ENCODE data around the gene DHPS. TPM values are rescaled to one million over a fixed set of nuclear protein-coding genes. Genes with fewer than 3 reads are reported as not detected.
A peak's percentile ranks its signal among the peaks of the same experiment; 100 is the strongest.
"Not testable (repeated sequence)": the region's sequence is repeated elsewhere in the genome, so short reads cannot be mapped to it uniquely, and the experiment has no call there.

The DHPS gene
- total RNA-seq, 1 donor = 52.5 TPM

DNA sequence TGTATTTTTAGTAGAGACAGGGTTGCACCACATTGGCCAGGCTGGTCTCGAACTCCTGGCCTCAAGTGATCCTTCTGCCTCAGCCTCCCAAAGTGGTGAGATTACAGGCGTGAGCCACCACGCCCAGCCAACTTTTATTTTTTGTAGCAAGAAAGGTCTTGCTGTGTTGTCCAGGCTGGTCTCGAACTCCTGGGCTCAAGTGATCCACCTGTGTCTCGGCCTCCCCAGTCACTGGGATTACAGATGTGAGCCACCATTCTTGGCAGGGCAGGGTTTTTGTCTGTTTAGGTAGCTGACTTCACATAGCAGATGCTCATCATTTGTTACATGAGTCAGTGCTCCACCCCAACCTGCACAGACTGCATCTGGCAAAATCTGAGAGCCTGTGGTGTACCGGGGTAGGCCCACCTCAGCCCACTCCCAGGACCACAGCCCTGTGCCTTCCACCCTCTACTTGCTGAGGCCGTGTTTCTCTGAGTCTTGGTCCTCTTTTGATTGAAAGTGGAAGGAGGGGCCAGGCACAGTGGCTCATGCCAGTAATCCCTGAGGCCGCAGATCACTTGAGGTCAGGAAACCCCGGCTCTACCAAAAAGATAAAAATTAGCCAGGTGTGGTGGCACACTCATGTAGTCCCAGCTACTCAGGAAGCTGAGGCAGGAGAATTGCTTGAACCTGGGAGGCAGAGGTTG is 46.2 kb upstream of the DHPS start:
- no peak overlapping the region for H3K4me2 ChIP-seq (ENCODE audit: insufficient read depth, low read length)
- peaks cover 45% of the 10 kb centered on the region for H3K79me2 ChIP-seq (ENCODE audit: insufficient read depth, low read length)
- no peak overlapping the region for H3K4me3 ChIP-seq (ENCODE audit: insufficient read depth, low read length)
- H2AFZ ChIP-seq (ENCODE audit: low read length) = no peak overlapping the region
- H4K20me1 ChIP-seq (ENCODE audit: insufficient read depth, low read length) = peaks cover 27% of the 10 kb centered on the region
- no peak overlapping the region for H3K27ac ChIP-seq (ENCODE audit: low read depth, low read length)
- peaks cover 42% of the 10 kb centered on the region for H3K36me3 ChIP-seq (ENCODE audit: insufficient read depth, low read length)
- peaks cover 22% of the 10 kb centered on the region for H3K4me1 ChIP-seq (ENCODE audit: insufficient read depth, low read length)
- DNase-seq (ENCODE audit: insufficient read length, low spot score, missing footprints) = peak; percentile 17
- TF ChIP-seq, protein P1, sequence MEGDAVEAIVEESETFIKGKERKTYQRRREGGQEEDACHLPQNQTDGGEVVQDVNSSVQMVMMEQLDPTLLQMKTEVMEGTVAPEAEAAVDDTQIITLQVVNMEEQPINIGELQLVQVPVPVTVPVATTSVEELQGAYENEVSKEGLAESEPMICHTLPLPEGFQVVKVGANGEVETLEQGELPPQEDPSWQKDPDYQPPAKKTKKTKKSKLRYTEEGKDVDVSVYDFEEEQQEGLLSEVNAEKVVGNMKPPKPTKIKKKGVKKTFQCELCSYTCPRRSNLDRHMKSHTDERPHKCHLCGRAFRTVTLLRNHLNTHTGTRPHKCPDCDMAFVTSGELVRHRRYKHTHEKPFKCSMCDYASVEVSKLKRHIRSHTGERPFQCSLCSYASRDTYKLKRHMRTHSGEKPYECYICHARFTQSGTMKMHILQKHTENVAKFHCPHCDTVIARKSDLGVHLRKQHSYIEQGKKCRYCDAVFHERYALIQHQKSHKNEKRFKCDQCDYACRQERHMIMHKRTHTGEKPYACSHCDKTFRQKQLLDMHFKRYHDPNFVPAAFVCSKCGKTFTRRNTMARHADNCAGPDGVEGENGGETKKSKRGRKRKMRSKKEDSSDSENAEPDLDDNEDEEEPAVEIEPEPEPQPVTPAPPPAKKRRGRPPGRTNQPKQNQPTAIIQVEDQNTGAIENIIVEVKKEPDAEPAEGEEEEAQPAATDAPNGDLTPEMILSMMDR (IDR thresholded peaks at IDR 0.05; ENCODE audit: extremely low read depth, low read depth, low read length) = no peak
- no peaks in the 10 kb centered on the region for H3K9me3 ChIP-seq (ENCODE audit: low read depth, low read length)
- H3K27me3 ChIP-seq (ENCODE audit: insufficient read depth, low read length) = no peaks in the 10 kb centered on the region

DNA sequence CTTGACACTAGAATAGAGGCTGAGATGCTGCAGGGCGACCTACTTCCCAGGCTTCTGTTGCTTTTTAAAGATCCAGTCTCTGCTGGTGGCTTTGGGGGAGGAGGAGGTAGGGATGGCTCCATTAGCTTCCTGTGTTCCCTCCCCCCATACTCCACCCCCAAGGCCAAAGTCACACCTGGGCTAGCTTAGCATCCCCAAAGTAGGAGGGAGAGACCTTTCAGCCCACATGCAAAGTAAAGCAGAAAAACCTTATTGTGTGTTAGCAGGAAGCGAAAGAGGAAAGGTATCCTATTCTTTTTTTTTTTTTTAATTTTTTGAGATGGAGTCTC is 45.3 kb upstream of the DHPS start:
- Histone ChIP-seq H3K9me3 (ENCODE audit: low read depth, low read length) (no peaks in the 10 kb centered on the region), H3K4me1 (ENCODE audit: insufficient read depth, low read length) (peaks cover 17% of the 10 kb centered on the region), H3K27ac (ENCODE audit: low read depth, low read length) (no peak overlapping the region), H3K4me2 (ENCODE audit: insufficient read depth, low read length) (no peak overlapping the region), H3K36me3 (ENCODE audit: insufficient read depth, low read length) (peaks cover 42% of the 10 kb centered on the region), H3K27me3 (ENCODE audit: insufficient read depth, low read length) (no peaks in the 10 kb centered on the region), H3K79me2 (ENCODE audit: insufficient read depth, low read length) (peaks cover 37% of the 10 kb centered on the region), H2AFZ (ENCODE audit: low read length) (no peak overlapping the region), H3K4me3 (ENCODE audit: insufficient read depth, low read length) (no peak overlapping the region), H4K20me1 (ENCODE audit: insufficient read depth, low read length) (peaks cover 19% of the 10 kb centered on the region)
- TF ChIP-seq, protein P1 (IDR thresholded peaks at IDR 0.05; ENCODE audit: extremely low read depth, low read depth, low read length) = no peak
- no peak for DNase-seq (ENCODE audit: insufficient read length, low spot score, missing footprints)

DNA sequence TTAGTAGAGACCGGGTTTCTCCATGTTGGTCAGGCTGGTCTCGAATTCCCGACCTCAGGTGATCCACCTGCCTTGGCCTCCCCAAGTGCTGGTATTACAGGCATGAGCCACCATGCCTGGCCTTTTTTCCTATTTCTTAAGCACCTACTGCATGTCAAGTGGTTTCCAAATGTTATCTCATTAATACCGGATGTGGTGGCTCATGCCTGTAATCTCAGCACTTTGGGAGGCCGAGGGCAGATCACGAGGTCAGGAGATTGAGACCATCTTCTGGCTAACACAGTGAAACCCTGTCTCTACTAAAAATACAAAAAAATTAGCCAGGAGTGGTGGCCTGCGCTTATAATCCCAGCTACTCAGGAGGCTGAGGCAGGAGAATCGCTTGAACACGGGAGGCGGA is 43.9 kb upstream of the DHPS start:
- H3K4me3 ChIP-seq (ENCODE audit: insufficient read depth, low read length); H3K27ac ChIP-seq (ENCODE audit: low read depth, low read length); H4K20me1 ChIP-seq (ENCODE audit: insufficient read depth, low read length); H3K27me3 ChIP-seq (ENCODE audit: insufficient read depth, low read length); H3K9me3 ChIP-seq (ENCODE audit: low read depth, low read length); H3K4me2 ChIP-seq (ENCODE audit: insufficient read depth, low read length); H2AFZ ChIP-seq (ENCODE audit: low read length); DNase-seq (ENCODE audit: insufficient read length, low spot score, missing footprints): not testable (repeated sequence)
- H3K79me2 ChIP-seq (ENCODE audit: insufficient read depth, low read length) = peaks cover 37% of the 10 kb centered on the region
- H3K4me1 ChIP-seq (ENCODE audit: insufficient read depth, low read length) = peaks cover 15% of the 10 kb centered on the region
- H3K36me3 ChIP-seq (ENCODE audit: insufficient read depth, low read length) = peaks cover 30% of the 10 kb centered on the region

DNA sequence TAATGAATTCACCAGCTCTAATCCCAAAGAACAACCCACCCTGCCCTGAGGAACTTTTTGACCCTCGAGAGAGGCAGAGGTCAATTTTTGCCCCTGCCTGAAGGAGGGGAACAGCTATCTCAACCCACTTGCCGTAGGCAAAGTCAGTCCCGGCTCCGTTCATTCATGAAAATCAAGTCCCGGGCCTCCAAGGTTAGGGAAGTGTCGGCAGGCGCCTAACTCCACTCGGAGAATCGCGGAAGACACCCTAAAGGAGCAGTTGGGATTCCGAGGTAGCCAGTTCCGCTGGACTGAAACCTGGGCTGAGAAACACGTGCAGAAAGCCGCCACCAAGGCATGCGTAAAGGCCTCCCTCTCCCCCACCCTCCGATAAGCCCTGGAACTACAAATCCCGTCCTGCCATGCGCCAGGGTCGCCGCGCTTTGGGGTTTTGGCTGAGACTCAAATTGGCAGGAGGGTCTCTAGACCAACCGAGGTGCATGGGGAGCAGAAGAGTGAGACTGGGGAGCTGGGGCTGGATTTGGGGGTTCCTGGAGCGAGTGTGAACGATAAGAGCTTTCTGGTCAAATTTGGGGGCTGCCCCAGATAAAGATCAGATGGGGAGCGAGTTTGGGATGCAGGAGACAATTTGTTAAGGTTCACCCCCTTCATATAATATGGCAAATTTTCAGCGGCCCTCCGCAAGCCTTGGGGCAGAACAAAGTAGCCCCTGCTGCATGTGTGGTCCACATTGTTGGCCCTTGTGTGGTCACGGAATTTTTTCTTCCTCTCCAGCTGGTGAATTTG is 42.2 kb upstream of the DHPS start, which contains the start of gene TNPO2:
Gene TNPO2 (minus strand): TSS at position 292 of the 786 bp plus-strand sequence. CDS start 2,955 bp downstream, outside the sequence.
- peak; percentile 91 for DNase-seq (ENCODE audit: insufficient read length, low spot score, missing footprints)
- Histone ChIP-seq H3K79me2 (ENCODE audit: insufficient read depth, low read length) (peaks cover 43% of the 10 kb centered on the region), H3K27ac (ENCODE audit: low read depth, low read length) (peak within 1 kb of the TSS; percentile 57), H4K20me1 (ENCODE audit: insufficient read depth, low read length) (peaks cover 12% of the 10 kb centered on the region), H3K9me3 (ENCODE audit: low read depth, low read length) (no peaks in the 10 kb centered on the region), H3K4me2 (ENCODE audit: insufficient read depth, low read length) (peak within 1 kb of the TSS; percentile 88), H3K27me3 (ENCODE audit: insufficient read depth, low read length) (no peaks in the 10 kb centered on the region), H3K4me1 (ENCODE audit: insufficient read depth, low read length) (peaks cover 19% of the 10 kb centered on the region), H3K36me3 (ENCODE audit: insufficient read depth, low read length) (peaks cover 19% of the 10 kb centered on the region), H3K4me3 (ENCODE audit: insufficient read depth, low read length) (peak within 1 kb of the TSS; percentile 92), H2AFZ (ENCODE audit: low read length) (peak within 1 kb of the TSS; percentile 85)
- TF ChIP-seq, protein P1 (IDR thresholded peaks at IDR 0.05; ENCODE audit: extremely low read depth, low read depth, low read length) = no peak
